LHCN-M2 (cell line): ENCODE measurements around the gene DOP1B. TPM values are rescaled to one million over a fixed set of nuclear protein-coding genes. Genes with fewer than 3 reads are reported as not detected.

ENCODE experiments used
- DNase-seq: peaks from one replicate; pipeline ENCODE4 v3.0.0-alpha.2; 2012; ENCODE audit warnings: low read depth
- total RNA-seq: library from RNA; depleted of rRNA; stranded (reverse); fragments of >200 nt; gene quantifications from 2 replicates; pipeline ENCODE4 v1.2.3, GENCODE V29; 2014; rRNA removed

Gene DOP1B
- total RNA-seq, 1 experiment from 2014 or later = 4.2 TPM

GRCh38 chr21:36204980-36205379 is 48.4 kb downstream of the DOP1B start:
- DNase-seq = no peak

DNA sequence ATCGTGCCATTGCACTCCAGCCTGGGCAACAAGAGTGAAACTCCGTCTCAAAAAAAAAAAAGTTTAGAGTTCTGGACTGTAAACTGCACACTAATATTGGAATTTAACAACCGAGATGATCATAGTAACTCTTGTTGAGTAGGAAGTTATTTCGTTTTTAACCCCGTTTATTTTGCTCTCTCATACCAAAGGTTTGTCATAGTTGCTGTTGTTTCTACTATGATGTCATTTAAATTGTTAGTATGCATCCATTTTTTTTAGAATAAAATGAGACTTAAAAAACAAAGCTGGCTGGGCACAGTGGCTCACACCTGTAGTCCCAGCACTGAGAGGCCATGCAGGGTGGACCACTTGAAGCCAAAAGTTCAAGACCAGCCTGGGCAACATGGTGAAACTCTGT is 49.3 kb downstream of the DOP1B start:
- no peak for DNase-seq

Other genes starting within 250 kb of the DOP1B start
- 10.6 and 14.9 TPM in 2 replicates for gene SETD4, start 96.3 kb upstream of the DOP1B start, total RNA-seq
- 124 and 234 TPM in 2 replicates for gene CBR1, start 86.8 kb upstream of the DOP1B start, total RNA-seq
- gene CBR3, start 21.7 kb upstream of the DOP1B start, total RNA-seq = 9.4 and 16.5 TPM in 2 replicates
- gene MORC3, start 163.4 kb downstream of the DOP1B start, total RNA-seq = 17.9 and 20.0 TPM in 2 replicates
- gene CHAF1B, start 228.6 kb downstream of the DOP1B start, total RNA-seq = 9.0 and 9.9 TPM in 2 replicates